SK-N-MC (cell line): ENCODE results near the gene STIMATE.

Experiments used
- EZH2 ChIP-seq: fragments of 200-600 bp; sonication (generic); IDR thresholded peaks from one replicate; pipeline ENCODE4 v1.6.1; 2017; ENCODE audit warnings: antibody characterized with exemption
- FOXP2 ChIP-seq: optimal IDR thresholded peaks from 2 replicates; pipeline ENCODE3; 2011; ENCODE audit warnings: mild to moderate bottlenecking, moderate library complexity; ENCODE audit not compliant: insufficient read depth; ENCODE audit errors: extremely low read length, control extremely low read depth
- POLR2AphosphoS5 ChIP-seq: IDR thresholded peaks from 2 replicates; pipeline ENCODE4 v1.6.1; 2012; ENCODE audit warnings: mild to moderate bottlenecking, low read depth, low read length, borderline replicate concordance

DNA sequence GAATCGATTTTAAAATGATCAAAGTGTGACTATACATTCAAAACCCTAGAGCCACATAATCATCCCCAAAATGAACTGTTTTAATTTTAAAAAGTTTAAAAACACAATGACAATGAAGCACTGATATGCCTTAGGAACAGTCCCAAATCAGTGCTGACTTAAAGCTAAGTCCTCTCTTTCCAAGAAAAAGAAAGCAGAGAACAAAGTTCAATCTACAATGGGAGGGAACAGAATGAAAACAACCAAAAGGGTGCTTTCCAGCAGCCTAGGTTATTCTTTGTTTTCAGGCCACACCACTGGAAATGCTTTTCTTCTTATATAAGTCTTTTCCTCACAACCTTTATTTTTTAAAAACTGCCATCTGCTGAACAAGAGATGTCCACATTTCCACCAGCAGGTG is 7.2 kb upstream of the STIMATE start:
- TF ChIP-seq POLR2AphosphoS5 (no peak), EZH2 (no peak), FOXP2 (no peak)
